Upper lobe of left lung (tissue), 4 donors: Measurements from ENCODE around the gene TRPC3.

Experiments
- EP300 ChIP-seq, 4 donors: sonication (generic); formaldehyde crosslinking; IDR thresholded peaks; one replicate each; pipeline ENCODE4 v1.5.1; 2017; ENCODE audit warnings: antibody characterized with exemption in 4 of 4, control low read depth in 2 of 4
- POLR2A ChIP-seq, 4 donors: fragments of 450-650 bp; IDR thresholded peaks; one replicate each; pipeline ENCODE4 v1.5.1; 2016 to 2017; ENCODE audit warnings: antibody characterized with exemption in 4 of 4, mild to moderate bottlenecking in 2 of 4
- POLR2AphosphoS5 ChIP-seq, 2 donors: sonication (generic); formaldehyde crosslinking; IDR thresholded peaks; one replicate each; pipeline ENCODE4 v1.5.1; 2017; ENCODE audit warnings: antibody characterized with exemption in 2 of 2
- TF ChIP-seq, protein P1 (sequence below), 6 experiments: fragments of 450-650 bp in 4 of 6; fragments of 200-600 bp in 2 of 6; sonication (generic) in 2 of 6; IDR thresholded peaks; one replicate each; pipeline ENCODE4 v1.5.1; 2016 to 2019; ENCODE audit warnings: antibody characterized with exemption in 6 of 6

DNA sequence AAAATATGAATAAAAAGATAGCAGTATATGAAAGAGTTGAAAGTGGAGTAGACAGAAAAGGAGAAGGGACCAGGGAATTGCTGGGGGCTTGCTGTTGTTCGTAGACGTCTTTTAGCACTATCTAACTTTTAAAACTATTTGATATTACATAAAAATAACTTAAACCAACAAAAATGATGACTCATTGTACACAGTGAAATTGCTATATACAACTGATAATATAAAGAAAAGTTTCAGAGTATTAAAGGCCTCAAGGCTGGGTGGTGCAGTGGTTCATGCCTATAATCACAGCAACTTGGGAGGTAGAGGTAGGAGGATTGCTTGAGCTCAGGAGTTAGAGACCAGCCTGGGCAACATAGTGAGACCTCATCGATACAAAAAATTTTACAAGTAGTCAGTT lies 5.2 kb downstream of the TRPC3 start:
- TF ChIP-seq, protein P1, sequence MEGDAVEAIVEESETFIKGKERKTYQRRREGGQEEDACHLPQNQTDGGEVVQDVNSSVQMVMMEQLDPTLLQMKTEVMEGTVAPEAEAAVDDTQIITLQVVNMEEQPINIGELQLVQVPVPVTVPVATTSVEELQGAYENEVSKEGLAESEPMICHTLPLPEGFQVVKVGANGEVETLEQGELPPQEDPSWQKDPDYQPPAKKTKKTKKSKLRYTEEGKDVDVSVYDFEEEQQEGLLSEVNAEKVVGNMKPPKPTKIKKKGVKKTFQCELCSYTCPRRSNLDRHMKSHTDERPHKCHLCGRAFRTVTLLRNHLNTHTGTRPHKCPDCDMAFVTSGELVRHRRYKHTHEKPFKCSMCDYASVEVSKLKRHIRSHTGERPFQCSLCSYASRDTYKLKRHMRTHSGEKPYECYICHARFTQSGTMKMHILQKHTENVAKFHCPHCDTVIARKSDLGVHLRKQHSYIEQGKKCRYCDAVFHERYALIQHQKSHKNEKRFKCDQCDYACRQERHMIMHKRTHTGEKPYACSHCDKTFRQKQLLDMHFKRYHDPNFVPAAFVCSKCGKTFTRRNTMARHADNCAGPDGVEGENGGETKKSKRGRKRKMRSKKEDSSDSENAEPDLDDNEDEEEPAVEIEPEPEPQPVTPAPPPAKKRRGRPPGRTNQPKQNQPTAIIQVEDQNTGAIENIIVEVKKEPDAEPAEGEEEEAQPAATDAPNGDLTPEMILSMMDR (IDR thresholded peaks at IDR 0.05) = no peak
- TF ChIP-seq POLR2AphosphoS5 (IDR thresholded peaks at IDR 0.05) = no peak
- no peak for TF ChIP-seq EP300 (IDR thresholded peaks at IDR 0.05)
- no peak for TF ChIP-seq POLR2A (IDR thresholded peaks at IDR 0.05)
